H9 (cell line): Measurements from ENCODE around the gene OR2F1. TPM values are rescaled to one million over a fixed set of nuclear protein-coding genes. Genes with fewer than 3 reads are reported as not detected.

Source experiments
- DNase-seq: peaks from one replicate; pipeline ENCODE4 v3.0.0-alpha.2; 2017
- H2AFZ ChIP-seq: one replicate; pipeline ENCODE4 v1.6.1; 2013; ENCODE audit warnings: mild to moderate bottlenecking, low read length, control low read depth, moderate library complexity
- H2AK5ac ChIP-seq: 2 replicates; pipeline ENCODE4 v1.6.1; 2013; ENCODE audit warnings: low read length, control low read depth, mixed read lengths; ENCODE audit not compliant: insufficient read length
- H2BK120ac ChIP-seq: one replicate; pipeline ENCODE4 v1.6.1; 2013; ENCODE audit warnings: low read depth, mild to moderate bottlenecking, low read length, control low read depth, inconsistent platforms; ENCODE audit not compliant: poor library complexity, severe bottlenecking
- H2BK12ac ChIP-seq: 2 replicates; pipeline ENCODE4 v1.6.1; 2013; ENCODE audit warnings: low read length, control low read depth, mixed read lengths, low read depth; ENCODE audit not compliant: insufficient read length
- H2BK15ac ChIP-seq: 2 replicates; pipeline ENCODE4 v1.6.1; 2013; ENCODE audit warnings: low read depth, low read length, control low read depth
- H2BK20ac ChIP-seq: one replicate; pipeline ENCODE4 v1.6.1; 2013; ENCODE audit warnings: low read depth, mild to moderate bottlenecking, low read length, control low read depth, inconsistent platforms; ENCODE audit not compliant: poor library complexity, severe bottlenecking
- H2BK5ac ChIP-seq: 2 replicates; pipeline ENCODE4 v1.6.1; 2013; ENCODE audit warnings: low read length, control low read depth, mixed read lengths; ENCODE audit not compliant: insufficient read length
- H3K14ac ChIP-seq: 2 replicates; pipeline ENCODE4 v1.6.1; 2013; ENCODE audit warnings: low read length, control low read depth; ENCODE audit not compliant: insufficient read depth
- H3K18ac ChIP-seq: 2 replicates; pipeline ENCODE4 v1.6.1; 2013; ENCODE audit warnings: low read depth, mild to moderate bottlenecking, mixed read lengths, low read length, control low read depth; ENCODE audit not compliant: insufficient read length
- H3K23ac ChIP-seq: 2 replicates; pipeline ENCODE4 v1.6.1; 2013; ENCODE audit warnings: low read length, control low read depth, mixed read lengths, low read depth; ENCODE audit not compliant: insufficient read length
- H3K23me2 ChIP-seq: 2 replicates; pipeline ENCODE4 v1.6.1; 2013; ENCODE audit warnings: low read depth, mild to moderate bottlenecking, mixed read lengths, low read length, control low read depth; ENCODE audit not compliant: insufficient read length, poor library complexity, severe bottlenecking
- H3K27ac ChIP-seq: 2 replicates; pipeline ENCODE4 v1.5.1; 2013; ENCODE audit warnings: low read length, control low read depth, mixed read lengths, low read depth; ENCODE audit not compliant: insufficient read length
- H3K27me3 ChIP-seq: 2 replicates; pipeline ENCODE4 v1.6.1; 2013; ENCODE audit warnings: low read length, control low read depth, inconsistent platforms; ENCODE audit not compliant: insufficient read depth
- H3K4ac ChIP-seq: 2 replicates; pipeline ENCODE4 v1.6.1; 2013; ENCODE audit warnings: low read depth, mild to moderate bottlenecking, control low read depth, inconsistent platforms, low read length, moderate library complexity
- H3K4me1 ChIP-seq: 2 replicates; pipeline ENCODE4 v1.6.1; 2013; ENCODE audit warnings: low read length, control low read depth, inconsistent platforms; ENCODE audit not compliant: insufficient read depth
- H3K4me2 ChIP-seq: 2 replicates; pipeline ENCODE4 v1.6.1; 2013; ENCODE audit warnings: low read length, control low read depth, mixed read lengths; ENCODE audit not compliant: insufficient read length, insufficient read depth
- H3K56ac ChIP-seq: 2 replicates; pipeline ENCODE4 v1.6.1; 2013; ENCODE audit warnings: low read depth, mild to moderate bottlenecking, mixed read lengths, low read length, control low read depth; ENCODE audit not compliant: insufficient read length
- H3K79me1 ChIP-seq: 2 replicates; pipeline ENCODE4 v1.6.1; 2013; ENCODE audit warnings: low read depth, mild to moderate bottlenecking, moderate library complexity, low read length, control low read depth, inconsistent platforms; ENCODE audit not compliant: insufficient read depth, poor library complexity, severe bottlenecking
- H3K79me2 ChIP-seq: 2 replicates; pipeline ENCODE4 v1.6.1; 2013; ENCODE audit warnings: low read length, control low read depth, inconsistent platforms; ENCODE audit not compliant: insufficient read depth
- H3K9ac ChIP-seq: 2 replicates; pipeline ENCODE4 v1.6.1; 2013; ENCODE audit warnings: low read length, control low read depth, mixed read lengths; ENCODE audit not compliant: insufficient read length; ENCODE audit errors: extremely low read depth
- H3K9me3 ChIP-seq: one replicate; pipeline ENCODE4 v1.6.1; 2013; ENCODE audit warnings: low read depth, low read length, inconsistent platforms; ENCODE audit not compliant: control insufficient read depth
- H3T11ph ChIP-seq: one replicate; pipeline ENCODE4 v1.6.1; 2013; ENCODE audit warnings: mild to moderate bottlenecking, low read length, control low read depth, inconsistent platforms
- H4K20me1 ChIP-seq: one replicate; pipeline ENCODE4 v1.6.1; 2013; ENCODE audit not compliant: control insufficient read depth, insufficient read length, insufficient read depth
- H4K5ac ChIP-seq: 2 replicates; pipeline ENCODE4 v1.6.1; 2013; ENCODE audit warnings: low read depth, mild to moderate bottlenecking, mixed read lengths, low read length, control low read depth; ENCODE audit not compliant: insufficient read length
- H4K8ac ChIP-seq: replicated peaks from 2 replicates; pipeline ENCODE4 v1.6.1; 2013; ENCODE audit warnings: low read length, control low read depth, mixed read lengths, low read depth; ENCODE audit not compliant: insufficient read length
- H4K91ac ChIP-seq: 2 replicates; pipeline ENCODE4 v1.6.1; 2013; ENCODE audit warnings: low read depth, mild to moderate bottlenecking, moderate library complexity, mixed read lengths, low read length, control low read depth; ENCODE audit not compliant: insufficient read length
- H3K27ac Mint-ChIP-seq, 3 experiments: 2 replicates in 2 of 3; 3 replicates in 1 of 3; pipeline ENCODE4 v1.8.0; 2020 to 2021; ENCODE audit warnings: mixed read lengths in 3 of 3, mild to moderate bottlenecking in 1 of 3, moderate library complexity in 1 of 3
- H3K27me3 Mint-ChIP-seq: 2 replicates; pipeline ENCODE4 v1.8.0; 2021; ENCODE audit warnings: low read depth, mild to moderate bottlenecking, moderate library complexity, mixed read lengths
- H3K36me3 Mint-ChIP-seq, 3 experiments: 2 replicates in 2 of 3; 3 replicates in 1 of 3; pipeline ENCODE4 v1.8.0; 2020 to 2021; ENCODE audit warnings: low read depth in 3 of 3, mixed read lengths in 3 of 3; ENCODE audit not compliant: insufficient read depth in 1 of 3
- H3K4me1 Mint-ChIP-seq, 2 experiments: 2 replicates each; pipeline ENCODE4 v1.8.0; 2020; ENCODE audit warnings: mixed read lengths in 2 of 2
- H3K4me3 Mint-ChIP-seq, 2 experiments: 2 replicates in 1 of 2; 3 replicates in 1 of 2; pipeline ENCODE4 v1.8.0; 2020 to 2021; ENCODE audit warnings: mild to moderate bottlenecking in 2 of 2, mixed read lengths in 2 of 2, moderate library complexity in 1 of 2
- H3K9me3 Mint-ChIP-seq, 2 experiments: 2 replicates in 1 of 2; 3 replicates in 1 of 2; pipeline ENCODE4 v1.8.0; 2020; ENCODE audit warnings: mild to moderate bottlenecking in 2 of 2, mixed read lengths in 2 of 2, moderate library complexity in 1 of 2
- CTCF ChIP-seq: fragments of 200-600 bp; sonication (generic); conservative IDR thresholded peaks from 3 replicates; pipeline ENCODE4 v1.8.0; 2021; ENCODE audit warnings: antibody characterized with exemption, mild to moderate bottlenecking
- WGBS: extraction: QIAGEN DNeasy Blood & Tissue Kit; methylation state at CpG from one replicate; pipeline ENCODE4 v1.1.7; 2013; ENCODE audit warnings: missing lambda C conversion rate, low lambda C conversion rate, mixed read lengths; ENCODE audit not compliant: insufficient read length; ENCODE audit errors: extremely low coverage; 5-methylcytosine and 5-hydroxymethylcytosine counted together
- total RNA-seq: library from RNA; stranded (reverse); gene quantifications from 2 replicates; pipeline ENCODE4 v1.2.1, GENCODE V29; 2021

The OR2F1 gene
- total RNA-seq, 1 experiment from 2014 or later = not detected

GRCh38 chr7:143924851-143925250 lies 29.8 kb upstream of the OR2F1 start:
- no peak for DNase-seq
- H4K8ac ChIP-seq = no peak overlapping the region
- H3K79me2 ChIP-seq = no peaks in the 10 kb centered on the region
- H4K91ac ChIP-seq = no peak overlapping the region
- no peaks in the 10 kb centered on the region for H3K4me1 ChIP-seq
- H2BK120ac ChIP-seq = no peak overlapping the region
- H3K56ac ChIP-seq = no peak overlapping the region
- H3K4ac ChIP-seq = no peak overlapping the region
- H4K20me1 ChIP-seq = no peaks in the 10 kb centered on the region
- H4K5ac ChIP-seq = no peak overlapping the region
- H2BK15ac ChIP-seq = no peak overlapping the region
- Mint-ChIP-seq H3K27me3 (peaks cover 3% of the 10 kb centered on the region; the same call in 1 of the 2 replicates), H3K9me3 (no peaks in the 10 kb centered on the region), H3K27ac (no peak overlapping the region), H3K36me3 (no peaks in the 10 kb centered on the region), H3K4me3 (no peak overlapping the region), H3K4me1 (no peaks in the 10 kb centered on the region)
- no peak overlapping the region for H3K9ac ChIP-seq
- H3K79me1 ChIP-seq = no peaks in the 10 kb centered on the region
- H3K23me2 ChIP-seq = no peaks in the 10 kb centered on the region
- WGBS = no CpG with 5 or more reads among the region's 1 CpG
- H3K23ac ChIP-seq = no peak overlapping the region
- no peak overlapping the region for H2AK5ac ChIP-seq
- no peak overlapping the region for H2BK5ac ChIP-seq
- H3K4me2 ChIP-seq = no peak overlapping the region
- no peak overlapping the region for H3K14ac ChIP-seq
- no peak overlapping the region for H3T11ph ChIP-seq
- no peak overlapping the region for H2AFZ ChIP-seq
- no peak overlapping the region for H2BK20ac ChIP-seq
- no peak for TF ChIP-seq CTCF
- no peaks in the 10 kb centered on the region for H3K9me3 ChIP-seq
- no peaks in the 10 kb centered on the region for H3K27me3 ChIP-seq
- no peak overlapping the region for H2BK12ac ChIP-seq
- H3K27ac ChIP-seq = no peak overlapping the region
- no peak overlapping the region for H3K18ac ChIP-seq
